Endothelial cell of umbilical vein (primary cell): ENCODE data around the gene EEA1. TPM values are rescaled to one million over a fixed set of nuclear protein-coding genes. Genes with fewer than 3 reads are reported as not detected.

Experiments
- BruUV-seq: library from RNA; stranded (reverse); fragments of 400-500 nt; replicated peaks from 2 replicates; lab custom pipeline; 2021; lab: Mats Ljungman, UMichigan
- CTCF ChIA-PET: fragments of 300-600, 350-600 bp; sonication (Branson Sonifier 250); formaldehyde crosslinking; loops from one replicate; lab custom pipeline; 2021; ENCODE audit warnings: antibody characterized with exemption, inconsistent platforms; lab: Charles Lee
- POLR2A ChIA-PET: fragments of 300-600, 350-600 bp; sonication (Branson Sonifier 250); formaldehyde crosslinking; loops from one replicate; lab custom pipeline; 2021; ENCODE audit warnings: antibody characterized with exemption, inconsistent platforms; lab: Charles Lee
- DNase-seq: peaks from one replicate; pipeline ENCODE4 v3.0.0-alpha.2; 2011; ENCODE audit warnings: low read depth, low spot score
- FAIRE-seq: peaks from 2 replicates; lab custom pipeline; 2011; peaks lifted over from hg19 to GRCh38; lab: Jason Lieb, UNC
- H2AFZ ChIP-seq: 2 replicates; pipeline ENCODE4 v1.6.0; 2012; ENCODE audit warnings: low read depth, low read length, control low read depth, inconsistent platforms
- H3K27ac ChIP-seq: 2 replicates; pipeline ENCODE4 v1.5.1; 2011; ENCODE audit warnings: low read depth, mild to moderate bottlenecking, control low read depth, low read length, moderate library complexity; ENCODE audit not compliant: insufficient read depth
- H3K27me3 ChIP-seq, 2 experiments: 2 replicates each; pipeline versions ENCODE4 v1.6.0 to v1.6.1; 2011; ENCODE audit warnings: low read length in 2 of 2, mixed read lengths in 1 of 2; ENCODE audit not compliant: control insufficient read depth in 2 of 2, insufficient read depth in 2 of 2
- H3K36me3 ChIP-seq, 2 experiments: 2 replicates in 1 of 2; 3 replicates in 1 of 2; pipeline ENCODE4 v1.5.1; 2011; ENCODE audit warnings: low read length in 2 of 2, mild to moderate bottlenecking in 1 of 2, moderate library complexity in 1 of 2; ENCODE audit not compliant: control insufficient read depth in 2 of 2, insufficient read depth in 2 of 2; ENCODE audit errors: extremely low read depth in 1 of 2
- H3K4me1 ChIP-seq: 3 replicates; pipeline ENCODE4 v1.5.1; 2011; ENCODE audit warnings: mild to moderate bottlenecking, low read length; ENCODE audit not compliant: control insufficient read depth, insufficient read depth; ENCODE audit errors: extremely low read depth
- H3K4me2 ChIP-seq: 2 replicates; pipeline ENCODE4 v1.6.1; 2011; ENCODE audit warnings: low read length, control low read depth, mixed read lengths; ENCODE audit not compliant: insufficient read depth
- H3K4me3 ChIP-seq, 3 experiments: fragments of 200-600 bp in 1 of 3; sonication (generic), shearing (Covaris generic) in 1 of 3; replicated peaks in 1 of 3; 2 replicates each; pipeline ENCODE4 v1.5.1; 2011 to 2016; ENCODE audit warnings: control low read depth in 3 of 3, low read length in 3 of 3, mild to moderate bottlenecking in 2 of 3, inconsistent platforms in 1 of 3, low read depth in 1 of 3, moderate library complexity in 1 of 3; ENCODE audit not compliant: insufficient read depth in 1 of 3
- H3K79me2 ChIP-seq: 2 replicates; pipeline ENCODE4 v1.6.0; 2012; ENCODE audit warnings: low read length, inconsistent platforms; ENCODE audit not compliant: control insufficient read depth, insufficient read depth
- H3K9ac ChIP-seq: replicated peaks from 2 replicates; pipeline ENCODE3; 2011; ENCODE audit warnings: low read length, control low read depth; ENCODE audit not compliant: insufficient read depth; ENCODE audit errors: extremely low read depth
- H3K9me1 ChIP-seq: replicated peaks from 3 replicates; pipeline ENCODE4 v1.6.0; 2011; ENCODE audit warnings: mild to moderate bottlenecking, low read length; ENCODE audit not compliant: control insufficient read depth, insufficient read depth; ENCODE audit errors: extremely low read depth
- H3K9me3 ChIP-seq: replicated peaks from 2 replicates; pipeline ENCODE4 v1.5.1; 2012; ENCODE audit warnings: low read length, inconsistent platforms; ENCODE audit not compliant: control insufficient read depth, insufficient read depth
- H4K20me1 ChIP-seq: replicated peaks from 2 replicates; pipeline ENCODE3; 2011; ENCODE audit warnings: mild to moderate bottlenecking, low read length; ENCODE audit not compliant: control insufficient read depth, insufficient read depth; ENCODE audit errors: extremely low read depth
- CTCF ChIP-seq, 2 donors: IDR thresholded peaks; 1 replicate in 1 of 2; 2 replicates in 1 of 2; pipeline ENCODE4 v1.5.1; 2011; ENCODE audit warnings: low read length in 2 of 2, mild to moderate bottlenecking in 2 of 2, moderate library complexity in 2 of 2, control low read depth in 1 of 2, inconsistent platforms in 1 of 2, low read depth in 1 of 2; ENCODE audit not compliant: insufficient read depth in 1 of 2; ENCODE audit errors: extremely low read depth in 1 of 2
- EZH2 ChIP-seq: IDR thresholded peaks from 2 replicates; pipeline ENCODE4 v1.6.1; 2012; ENCODE audit warnings: borderline replicate concordance, low read depth, mild to moderate bottlenecking, moderate library complexity, low read length, inconsistent platforms; ENCODE audit not compliant: severe bottlenecking
- FOS ChIP-seq: IDR thresholded peaks from 2 replicates; pipeline ENCODE4 v1.6.1; 2011; ENCODE audit warnings: mild to moderate bottlenecking, low read length, moderate library complexity, borderline replicate concordance; ENCODE audit not compliant: insufficient read depth
- GATA2 ChIP-seq: IDR thresholded peaks from 2 replicates; pipeline ENCODE4 v1.7.0; 2011; ENCODE audit warnings: low read depth, mild to moderate bottlenecking, moderate library complexity, mixed read lengths, low read length; ENCODE audit not compliant: insufficient read length, insufficient read depth
- JUN ChIP-seq: IDR thresholded peaks from 2 replicates; pipeline ENCODE4 v1.6.1; 2011; ENCODE audit warnings: borderline replicate concordance, low read depth; ENCODE audit not compliant: insufficient read length, insufficient read depth
- MAX ChIP-seq: IDR thresholded peaks from 2 replicates; pipeline ENCODE4 v1.6.1; 2011; ENCODE audit not compliant: insufficient read depth, insufficient read length
- MYC ChIP-seq: IDR thresholded peaks from one replicate; pipeline ENCODE4 v1.6.1; 2011; ENCODE audit warnings: mild to moderate bottlenecking, low read depth, low read length
- POLR2A ChIP-seq: IDR thresholded peaks from 2 replicates; pipeline ENCODE4 v1.6.1; 2012; ENCODE audit warnings: low read depth, mild to moderate bottlenecking, control low read depth, low read length
- POLR2AphosphoS5 ChIP-seq: IDR thresholded peaks from 2 replicates; pipeline ENCODE4 v1.6.1; 2012; ENCODE audit warnings: low read depth, mild to moderate bottlenecking, control low read depth, low read length, moderate library complexity; ENCODE audit not compliant: insufficient read depth
- dilution Hi-C: fragments of 300-500 bp; cut with MboI; formaldehyde crosslinking; loops from one replicate; pipeline ENCODE4 v1.15.0; 2019; ENCODE audit warnings: low sequenced_read_pairs; ENCODE audit not compliant: extremely low pct_ligation_motif_present
- intact Hi-C: fragments of 100-400 bp; cut with micrococcal nuclease; formaldehyde crosslinking; loops from one replicate; pipeline ENCODE4 v1.10.0; 2022
- polyA plus RNA-seq, 4 experiments: library from polyadenylated mRNA; depleted of rRNA in 3 of 4; stranded (reverse) in 3 of 4; unstranded in 1 of 4; fragments of >200 nt; gene quantifications; 2 replicates each; pipeline versions ENCODE4 v1.2.1 to v1.2.3, GENCODE V29; 2011 to 2012; ENCODE audit warnings: missing spikeins in 1 of 4
- total RNA-seq: library from RNA; stranded (reverse); gene quantifications from 2 replicates; pipeline ENCODE4 v1.2.3, GENCODE V29; 2021

EEA1 gene
- total and polyA plus RNA-seq, 2 donors (not counting 3 experiments of a cell fraction or from before 2014, with no cell fraction given), result 2.6 to 38.8 TPM

GRCh38 chr12:92899386-92900001 is 29.6 kb downstream of the EEA1 start:
- TF ChIP-seq MAX, result no peak
- TF ChIP-seq MYC, result no peak
- TF ChIP-seq CTCF (IDR thresholded peaks at IDR 0.05; ENCODE audit: extremely low read depth in 1 of 2, insufficient read depth in 1 of 2, low read depth in 1 of 2, low read length in 2 of 2), result no peak
- TF ChIP-seq JUN, result peak; percentile 84
- no peak for TF ChIP-seq POLR2A
- peak; percentile 58 for TF ChIP-seq POLR2AphosphoS5
- TF ChIP-seq GATA2, result peak; percentile 8
- TF ChIP-seq FOS, result peak; percentile 85
- no peak for TF ChIP-seq EZH2
- CTCF ChIA-PET, result interaction anchor here (0.6 to 1.4 kb wide), 16 partner anchors 9 to 1528 kb away, joined by 3 to 10 read pairs (median 3); partner anchors contain the start of gene EEA1
- FAIRE-seq (peak; percentile 94), DNase-seq (peak; percentile 87)
- H3K9me1 ChIP-seq, result no peaks in the 10 kb centered on the region
- no peaks in the 10 kb centered on the region for H3K27me3 ChIP-seq
- H3K79me2 ChIP-seq, result peaks cover 76% of the 10 kb centered on the region
- no peaks in the 10 kb centered on the region for H3K36me3 ChIP-seq
- peak overlapping the region; percentile 20 for H3K9ac ChIP-seq
- H4K20me1 ChIP-seq, result no peaks in the 10 kb centered on the region
- dilution Hi-C loops (no loop called here), intact Hi-C loops (loop anchor here (1.0 kb wide), 1 partner anchor 29 kb away; no protein-coding TSS in a partner anchor)
- H2AFZ ChIP-seq, result no peak overlapping the region
- BruUV-seq, result no TSS peak
- H3K27ac ChIP-seq, result peak overlapping the region; percentile 76
- H3K4me3 ChIP-seq, result no peak overlapping the region
- peaks cover 22% of the 10 kb centered on the region for H3K4me1 ChIP-seq
- H3K9me3 ChIP-seq, result no peaks in the 10 kb centered on the region
- H3K4me2 ChIP-seq, result peak overlapping the region; percentile 37
- POLR2A ChIA-PET, result interaction anchor here (0.6 kb wide), 2 partner anchors 14 to 103 kb away, joined by 4 to 12 read pairs; no protein-coding TSS in a partner anchor
